Activated CD8-positive, alpha-beta T cell treated with anti-CD3 and anti-CD28 coated beads for 36 hours (primary cell): ENCODE data around the gene SLC4A2. TPM values are rescaled to one million over a fixed set of nuclear protein-coding genes. Genes with fewer than 3 reads are reported as not detected.

Experiments
- ATAC-seq: fragments of 200-7000 bp; cut with Tn5 transposase; one replicate; pipeline ENCODE4 v1.10.0; 2021; ENCODE audit warnings: mild to moderate bottlenecking, moderate library complexity
- CTCF ChIA-PET: fragments of 350-600 bp; sonication (Branson Sonifier 250); formaldehyde crosslinking; loops from one replicate; lab custom pipeline; 2021; ENCODE audit warnings: antibody characterized with exemption; lab: Charles Lee
- POLR2A ChIA-PET: fragments of 350-600 bp; sonication (Branson Sonifier 250); formaldehyde crosslinking; loops from one replicate; lab custom pipeline; 2021; ENCODE audit warnings: antibody characterized with exemption; lab: Charles Lee
- DNase-seq: peaks from one replicate; pipeline ENCODE4 v3.0.0-alpha.2; 2020
- H3K27ac Mint-ChIP-seq: one replicate; pipeline ENCODE4 v1.8.0; 2021; ENCODE audit warnings: mild to moderate bottlenecking, mixed read lengths
- H3K27me3 Mint-ChIP-seq: one replicate; pipeline ENCODE4 v1.8.0; 2021; ENCODE audit warnings: mixed read lengths
- H3K36me3 Mint-ChIP-seq: one replicate; pipeline ENCODE4 v1.8.0; 2021; ENCODE audit warnings: low read depth, mixed read lengths
- H3K4me1 Mint-ChIP-seq: one replicate; pipeline ENCODE4 v1.8.0; 2021; ENCODE audit warnings: low read depth, mixed read lengths
- H3K4me3 Mint-ChIP-seq: one replicate; pipeline ENCODE4 v1.8.0; 2021; ENCODE audit warnings: mild to moderate bottlenecking, moderate library complexity, mixed read lengths
- H3K9me3 Mint-ChIP-seq: one replicate; pipeline ENCODE4 v1.8.0; 2021; ENCODE audit warnings: mixed read lengths
- intact Hi-C: fragments of 100-400 bp; cut with micrococcal nuclease; formaldehyde crosslinking; loops from one replicate; pipeline ENCODE4 v1.10.0; 2022
- total RNA-seq, 2 experiments: library from RNA; stranded (reverse); gene quantifications; one replicate each; pipeline ENCODE4 v1.2.3, GENCODE V29; 2021
- TF ChIP-seq, protein P1 (sequence below): fragments of 200-600 bp; IDR thresholded peaks from one replicate; pipeline ENCODE4 v1.8.0; 2022; ENCODE audit warnings: antibody characterized with exemption, mild to moderate bottlenecking

Gene SLC4A2
- total RNA-seq, 2 experiments from 2014 or later = 42.7 to 46.1 TPM

DNA sequence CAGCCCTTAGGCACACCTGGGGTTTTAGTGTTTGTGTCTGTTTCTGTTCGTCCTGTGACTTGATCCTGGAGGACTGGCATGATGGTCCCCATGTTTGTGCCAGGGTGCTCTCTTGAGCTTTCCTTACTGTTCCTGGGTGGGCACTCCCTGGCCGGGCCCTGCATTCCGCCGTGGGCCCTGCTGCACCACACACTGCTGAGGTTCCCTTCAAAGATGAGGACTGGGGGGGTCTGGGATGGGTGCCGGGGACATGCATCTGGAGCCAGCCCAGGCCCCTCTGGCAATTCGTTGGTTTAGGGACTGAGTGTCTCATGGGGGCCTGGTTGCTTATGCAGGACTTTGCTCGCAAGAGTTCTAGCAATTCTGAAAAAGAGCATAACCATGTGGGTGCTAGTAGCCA lies 31.6 kb downstream of the SLC4A2 start:
- CTCF ChIA-PET = interaction anchor here (0.6 to 3.7 kb wide), 7 partner anchors 11 to 448 kb away, joined by 3 to 25 read pairs (median 3); partner anchors contain the start of genes ABCB8 and FASTK
- Mint-ChIP-seq H3K27ac (no peak overlapping the region), H3K36me3 (no peaks in the 10 kb centered on the region), H3K27me3 (peaks cover 9% of the 10 kb centered on the region), H3K9me3 (no peaks in the 10 kb centered on the region), H3K4me1 (peaks cover 13% of the 10 kb centered on the region), H3K4me3 (no peak overlapping the region)
- POLR2A ChIA-PET = interaction anchor here (1.1 kb wide), 1 partner anchor 13 kb away, joined by 3 read pairs; no protein-coding TSS in a partner anchor
- intact Hi-C loops = no loop called here
- TF ChIP-seq, protein P1, sequence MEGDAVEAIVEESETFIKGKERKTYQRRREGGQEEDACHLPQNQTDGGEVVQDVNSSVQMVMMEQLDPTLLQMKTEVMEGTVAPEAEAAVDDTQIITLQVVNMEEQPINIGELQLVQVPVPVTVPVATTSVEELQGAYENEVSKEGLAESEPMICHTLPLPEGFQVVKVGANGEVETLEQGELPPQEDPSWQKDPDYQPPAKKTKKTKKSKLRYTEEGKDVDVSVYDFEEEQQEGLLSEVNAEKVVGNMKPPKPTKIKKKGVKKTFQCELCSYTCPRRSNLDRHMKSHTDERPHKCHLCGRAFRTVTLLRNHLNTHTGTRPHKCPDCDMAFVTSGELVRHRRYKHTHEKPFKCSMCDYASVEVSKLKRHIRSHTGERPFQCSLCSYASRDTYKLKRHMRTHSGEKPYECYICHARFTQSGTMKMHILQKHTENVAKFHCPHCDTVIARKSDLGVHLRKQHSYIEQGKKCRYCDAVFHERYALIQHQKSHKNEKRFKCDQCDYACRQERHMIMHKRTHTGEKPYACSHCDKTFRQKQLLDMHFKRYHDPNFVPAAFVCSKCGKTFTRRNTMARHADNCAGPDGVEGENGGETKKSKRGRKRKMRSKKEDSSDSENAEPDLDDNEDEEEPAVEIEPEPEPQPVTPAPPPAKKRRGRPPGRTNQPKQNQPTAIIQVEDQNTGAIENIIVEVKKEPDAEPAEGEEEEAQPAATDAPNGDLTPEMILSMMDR = no peak
- no peak for ATAC-seq
- no peak for DNase-seq

DNA sequence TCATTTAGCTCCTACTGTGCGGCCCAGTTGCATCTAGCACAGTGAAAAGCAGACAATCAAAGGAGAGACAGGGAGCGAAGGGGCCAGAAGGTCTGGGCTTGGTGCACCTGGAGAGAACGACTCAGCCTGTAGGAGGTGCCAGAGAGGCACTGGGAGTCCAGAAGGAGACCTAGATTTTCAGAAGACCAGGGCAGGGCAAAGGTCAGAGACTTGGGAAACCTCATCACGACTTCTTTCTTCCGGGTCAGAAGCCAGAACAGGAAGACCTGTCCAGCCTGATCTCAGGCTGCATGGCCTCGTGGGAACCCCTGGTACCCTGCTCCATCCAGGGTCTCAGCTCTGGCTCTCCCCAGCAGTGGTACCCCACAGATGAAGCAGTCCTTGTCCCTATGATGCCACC lies 32.0 kb downstream of the SLC4A2 start:
- Mint-ChIP-seq H3K36me3 (no peaks in the 10 kb centered on the region), H3K27ac (no peak overlapping the region), H3K9me3 (no peaks in the 10 kb centered on the region), H3K27me3 (peaks cover 9% of the 10 kb centered on the region), H3K4me1 (peaks cover 13% of the 10 kb centered on the region), H3K4me3 (no peak overlapping the region)
- TF ChIP-seq, protein P1 = peak; percentile 47
- DNase-seq (peak; percentile 53), ATAC-seq (no peak)
- intact Hi-C loops = no loop called here
- CTCF ChIA-PET = interaction anchor here (0.6 to 3.7 kb wide), 6 partner anchors 16 to 447 kb away, joined by 3 to 25 read pairs (median 4); partner anchors contain the start of gene ABCB8
- POLR2A ChIA-PET = interaction anchor here (1.1 kb wide), 1 partner anchor 14 kb away, joined by 3 read pairs; no protein-coding TSS in a partner anchor

DNA sequence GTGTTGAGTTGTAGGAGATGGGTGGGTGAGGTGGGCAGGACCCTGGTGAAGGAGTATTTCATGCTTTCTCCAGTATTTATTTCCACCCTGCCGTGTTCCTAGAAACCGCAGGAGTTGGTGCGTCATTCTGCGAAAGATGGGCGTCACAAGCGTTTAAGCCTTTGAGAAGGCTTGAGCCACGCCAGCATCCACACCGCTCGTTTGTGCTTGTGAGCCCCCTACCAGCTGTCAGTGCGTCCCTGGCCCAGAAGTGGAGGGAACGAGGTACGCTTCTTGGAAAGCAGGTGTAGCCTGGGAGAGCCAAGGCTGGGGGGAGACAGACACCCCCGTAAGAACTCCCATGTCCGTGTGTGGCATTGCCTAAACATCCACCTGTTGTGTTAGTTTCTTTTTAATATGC lies 32.6 kb downstream of the SLC4A2 start:
- no peak for DNase-seq
- peaks cover 13% of the 10 kb centered on the region for H3K4me1 Mint-ChIP-seq
- CTCF ChIA-PET = interaction anchor here (1.0 to 3.7 kb wide), 4 partner anchors 12 to 32 kb away, joined by 3 to 25 read pairs (median 6); no protein-coding TSS in a partner anchor
- intact Hi-C loops = no loop called here
- TF ChIP-seq, protein P1 = no peak
- no peak for ATAC-seq
- H3K27ac Mint-ChIP-seq = no peak overlapping the region
- POLR2A ChIA-PET = no interaction called here
- no peak overlapping the region for H3K4me3 Mint-ChIP-seq
- H3K27me3 Mint-ChIP-seq = peaks cover 8% of the 10 kb centered on the region
- no peaks in the 10 kb centered on the region for H3K36me3 Mint-ChIP-seq
- no peaks in the 10 kb centered on the region for H3K9me3 Mint-ChIP-seq

DNA sequence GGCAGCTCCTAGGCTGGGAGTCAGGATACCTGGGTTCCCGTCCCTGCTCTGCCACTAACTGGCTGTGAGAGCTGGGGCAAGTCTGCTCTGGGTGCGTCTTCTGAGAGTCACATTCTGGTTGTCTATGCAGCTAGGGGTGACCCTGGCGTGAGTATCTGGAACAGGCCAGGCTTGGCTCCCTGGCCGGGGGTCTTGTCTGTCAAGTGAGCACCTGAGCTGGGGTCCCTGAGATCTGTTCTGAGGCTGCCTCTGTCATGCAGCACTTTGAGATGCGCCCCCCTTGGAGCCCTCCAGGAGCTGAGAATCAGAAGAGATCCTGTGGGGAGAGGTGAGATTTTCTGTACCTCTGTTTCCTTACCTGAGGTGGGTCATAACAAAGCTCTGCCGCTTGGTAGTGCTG lies 34.4 kb downstream of the SLC4A2 start:
- no peak overlapping the region for H3K4me3 Mint-ChIP-seq
- DNase-seq (no peak), ATAC-seq (no peak)
- intact Hi-C loops = no loop called here
- peaks cover 3% of the 10 kb centered on the region for H3K27me3 Mint-ChIP-seq
- no peaks in the 10 kb centered on the region for H3K36me3 Mint-ChIP-seq
- no peak overlapping the region for H3K27ac Mint-ChIP-seq
- CTCF ChIA-PET = interaction anchor here (1.0 to 2.8 kb wide), 4 partner anchors 14 to 30 kb away, joined by 3 to 15 read pairs (median 4); no protein-coding TSS in a partner anchor
- H3K9me3 Mint-ChIP-seq = no peaks in the 10 kb centered on the region
- TF ChIP-seq, protein P1 = no peak
- POLR2A ChIA-PET = interaction anchor here (0.6 kb wide), 1 partner anchor 9 kb away, joined by 3 read pairs; no protein-coding TSS in a partner anchor
- peaks cover 4% of the 10 kb centered on the region for H3K4me1 Mint-ChIP-seq

DNA sequence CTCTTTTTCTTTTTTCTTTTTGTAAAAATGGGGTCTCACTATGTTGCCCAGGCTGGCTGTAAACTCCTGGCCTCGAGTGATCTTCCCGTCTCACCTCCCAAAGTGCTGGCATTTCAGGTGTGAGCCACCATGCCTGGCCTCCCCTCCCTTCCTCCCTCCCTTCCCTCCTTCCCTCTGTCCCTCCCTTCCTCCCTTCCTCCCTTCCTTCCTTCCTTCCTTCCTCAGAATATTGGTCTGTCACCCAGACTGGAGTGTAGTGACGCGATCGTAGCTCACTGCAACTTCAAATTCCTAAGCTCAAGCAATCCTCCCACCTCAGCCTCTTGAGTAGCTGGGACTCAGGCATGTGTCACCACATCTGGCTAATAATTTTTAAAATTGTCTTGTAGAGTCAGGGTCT lies 35.3 kb downstream of the SLC4A2 start:
- DNase-seq = no peak
- Mint-ChIP-seq H3K9me3 (no peaks in the 10 kb centered on the region), H3K27me3 (no peaks in the 10 kb centered on the region), H3K4me1 (no peaks in the 10 kb centered on the region), H3K36me3 (no peaks in the 10 kb centered on the region), H3K4me3 (no peak overlapping the region), H3K27ac (no peak overlapping the region)
- TF ChIP-seq, protein P1 = no peak
- POLR2A ChIA-PET = interaction anchor here (0.6 kb wide), 1 partner anchor 98 kb away, joined by 3 read pairs; no protein-coding TSS in a partner anchor
- CTCF ChIA-PET = interaction anchor here (1.2 to 2.8 kb wide), 5 partner anchors 13 to 186 kb away, joined by 3 to 15 read pairs (median 4); no protein-coding TSS in a partner anchor
- intact Hi-C loops = no loop called here
- no peak for ATAC-seq
